NT2/D1 (cell line): Measurements from ENCODE around the gene TRAPPC2L.

ENCODE experiments used
- SUZ12 ChIP-seq: IDR thresholded peaks from 2 replicates; pipeline ENCODE4 v1.6.1; 2011; ENCODE audit not compliant: insufficient read length, insufficient read depth; ENCODE audit errors: extremely low read depth
- YY1 ChIP-seq: IDR thresholded peaks from 2 replicates; pipeline ENCODE4 v1.6.1; 2011; ENCODE audit not compliant: insufficient read length, insufficient read depth
- ZNF274 ChIP-seq: IDR thresholded peaks from 2 replicates; pipeline ENCODE4 v1.6.1; 2011; ENCODE audit warnings: mild to moderate bottlenecking, low read depth, low read length

DNA sequence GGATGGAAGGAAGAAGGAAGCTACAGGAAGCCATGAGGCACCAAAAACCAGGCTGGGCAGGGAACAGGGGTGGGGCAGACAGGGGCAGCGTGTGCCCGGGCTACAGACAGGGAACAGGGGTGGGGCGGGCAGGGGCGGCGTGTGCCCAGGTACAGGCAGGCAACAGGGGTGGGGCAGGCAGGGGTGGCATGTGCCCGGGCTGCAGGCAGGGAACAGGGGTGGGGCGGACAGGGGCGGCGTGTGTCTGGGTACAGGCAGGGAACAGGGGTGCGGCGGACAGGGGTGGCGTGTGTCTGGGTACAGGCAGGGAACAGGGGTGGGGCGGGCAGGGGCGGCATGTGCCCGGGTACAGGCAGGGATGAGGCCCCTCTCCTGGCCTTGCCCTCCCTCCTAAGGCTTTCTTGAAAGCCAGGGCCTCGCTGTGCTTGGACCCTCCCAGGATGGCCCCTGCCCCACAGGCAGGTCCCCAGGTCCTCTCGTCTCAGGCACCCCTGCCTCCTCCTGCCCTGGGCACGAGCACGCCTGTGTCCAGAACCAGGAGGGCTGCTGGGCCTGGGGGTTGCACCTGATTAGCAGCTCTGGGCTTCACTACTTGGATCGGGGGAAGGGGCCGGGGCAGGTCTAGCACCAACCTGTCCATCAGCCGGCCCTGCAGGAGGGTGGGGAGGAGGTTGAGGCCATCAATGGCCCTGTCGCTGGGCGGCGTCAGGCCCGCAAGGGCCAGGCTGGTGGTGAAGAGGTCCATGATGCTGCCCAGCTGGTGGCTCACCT lies 30.7 kb upstream of the TRAPPC2L start:
- TF ChIP-seq SUZ12 (no peak), ZNF274 (no peak), YY1 (no peak)
